ENCODE results near the gene SMARCD1. TPM values are rescaled to one million over a fixed set of nuclear protein-coding genes. Genes with fewer than 3 reads are reported as not detected.

The SMARCD1 gene
- total RNA-seq, 1 experiment from 2014 or later = 84.9 TPM

DNA sequence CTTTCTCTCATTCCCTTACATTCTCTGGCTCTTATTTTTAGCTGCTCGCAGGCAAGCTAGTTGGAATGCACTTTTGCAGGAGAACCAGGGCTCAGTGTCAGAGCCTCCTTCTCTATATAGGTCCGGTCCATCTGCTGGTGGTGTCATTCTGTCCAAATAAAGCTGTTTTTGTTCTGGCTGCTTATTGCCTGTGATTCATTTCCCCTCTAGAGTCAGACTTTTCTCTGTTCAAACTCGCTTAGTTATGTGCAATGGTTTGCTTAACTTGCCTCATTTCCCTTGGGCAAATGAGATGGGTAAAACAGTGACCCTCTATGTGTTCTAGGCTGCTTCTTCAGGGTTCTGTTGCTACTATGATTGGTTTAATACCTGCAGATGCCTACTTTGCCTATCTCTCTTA, 2.9 kb downstream of the SMARCD1 start:
- TF ChIP-seq POLR2AphosphoS5 (IDR thresholded peaks at IDR 0.05; ENCODE audit: low read depth, low read length) (no peak), TCF7L2 (IDR thresholded peaks at IDR 0.05; ENCODE audit: low read depth, low read length) (no peak), SIN3A (IDR thresholded peaks at IDR 0.05; ENCODE audit: borderline replicate concordance, insufficient read depth, low read depth, low read length) (no peak)
- TF ChIP-seq, protein P1, sequence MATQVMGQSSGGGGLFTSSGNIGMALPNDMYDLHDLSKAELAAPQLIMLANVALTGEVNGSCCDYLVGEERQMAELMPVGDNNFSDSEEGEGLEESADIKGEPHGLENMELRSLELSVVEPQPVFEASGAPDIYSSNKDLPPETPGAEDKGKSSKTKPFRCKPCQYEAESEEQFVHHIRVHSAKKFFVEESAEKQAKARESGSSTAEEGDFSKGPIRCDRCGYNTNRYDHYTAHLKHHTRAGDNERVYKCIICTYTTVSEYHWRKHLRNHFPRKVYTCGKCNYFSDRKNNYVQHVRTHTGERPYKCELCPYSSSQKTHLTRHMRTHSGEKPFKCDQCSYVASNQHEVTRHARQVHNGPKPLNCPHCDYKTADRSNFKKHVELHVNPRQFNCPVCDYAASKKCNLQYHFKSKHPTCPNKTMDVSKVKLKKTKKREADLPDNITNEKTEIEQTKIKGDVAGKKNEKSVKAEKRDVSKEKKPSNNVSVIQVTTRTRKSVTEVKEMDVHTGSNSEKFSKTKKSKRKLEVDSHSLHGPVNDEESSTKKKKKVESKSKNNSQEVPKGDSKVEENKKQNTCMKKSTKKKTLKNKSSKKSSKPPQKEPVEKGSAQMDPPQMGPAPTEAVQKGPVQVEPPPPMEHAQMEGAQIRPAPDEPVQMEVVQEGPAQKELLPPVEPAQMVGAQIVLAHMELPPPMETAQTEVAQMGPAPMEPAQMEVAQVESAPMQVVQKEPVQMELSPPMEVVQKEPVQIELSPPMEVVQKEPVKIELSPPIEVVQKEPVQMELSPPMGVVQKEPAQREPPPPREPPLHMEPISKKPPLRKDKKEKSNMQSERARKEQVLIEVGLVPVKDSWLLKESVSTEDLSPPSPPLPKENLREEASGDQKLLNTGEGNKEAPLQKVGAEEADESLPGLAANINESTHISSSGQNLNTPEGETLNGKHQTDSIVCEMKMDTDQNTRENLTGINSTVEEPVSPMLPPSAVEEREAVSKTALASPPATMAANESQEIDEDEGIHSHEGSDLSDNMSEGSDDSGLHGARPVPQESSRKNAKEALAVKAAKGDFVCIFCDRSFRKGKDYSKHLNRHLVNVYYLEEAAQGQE (IDR thresholded peaks at IDR 0.05; ENCODE audit: insufficient read depth in 1 of 2, low read depth in 2 of 2, low read length in 1 of 2) = no peak
- TF ChIP-seq, protein P2, sequence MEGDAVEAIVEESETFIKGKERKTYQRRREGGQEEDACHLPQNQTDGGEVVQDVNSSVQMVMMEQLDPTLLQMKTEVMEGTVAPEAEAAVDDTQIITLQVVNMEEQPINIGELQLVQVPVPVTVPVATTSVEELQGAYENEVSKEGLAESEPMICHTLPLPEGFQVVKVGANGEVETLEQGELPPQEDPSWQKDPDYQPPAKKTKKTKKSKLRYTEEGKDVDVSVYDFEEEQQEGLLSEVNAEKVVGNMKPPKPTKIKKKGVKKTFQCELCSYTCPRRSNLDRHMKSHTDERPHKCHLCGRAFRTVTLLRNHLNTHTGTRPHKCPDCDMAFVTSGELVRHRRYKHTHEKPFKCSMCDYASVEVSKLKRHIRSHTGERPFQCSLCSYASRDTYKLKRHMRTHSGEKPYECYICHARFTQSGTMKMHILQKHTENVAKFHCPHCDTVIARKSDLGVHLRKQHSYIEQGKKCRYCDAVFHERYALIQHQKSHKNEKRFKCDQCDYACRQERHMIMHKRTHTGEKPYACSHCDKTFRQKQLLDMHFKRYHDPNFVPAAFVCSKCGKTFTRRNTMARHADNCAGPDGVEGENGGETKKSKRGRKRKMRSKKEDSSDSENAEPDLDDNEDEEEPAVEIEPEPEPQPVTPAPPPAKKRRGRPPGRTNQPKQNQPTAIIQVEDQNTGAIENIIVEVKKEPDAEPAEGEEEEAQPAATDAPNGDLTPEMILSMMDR (IDR thresholded peaks at IDR 0.05) = no peak
- no peak overlapping the region for H3K27ac ChIP-seq (ENCODE audit: low read length)
- in situ Hi-C loops (cut with HindIII; ENCODE audit: low pct_unique_long_range_greater_than_20kb, low sequenced_read_pairs) = no loop called here
- no peak for DNase-seq (ENCODE audit: low read depth, low spot score)
- no peaks in the 10 kb centered on the region for H3K27me3 ChIP-seq (ENCODE audit: control insufficient read depth, insufficient read depth, low read length)
- H3K9me3 ChIP-seq (ENCODE audit: control insufficient read depth, insufficient read depth, low read depth, low read length) = no peaks in the 10 kb centered on the region
- peaks cover 6% of the 10 kb centered on the region; the same call in 1 of the 2 replicates for H3K4me1 ChIP-seq (ENCODE audit: control insufficient read depth, insufficient read depth, low read length)
- intact Hi-C loops (cut with micrococcal nuclease; ENCODE audit: unreplicated experiment) = loop anchor here (10.0 kb wide), 1 partner anchor 227 kb away; no protein-coding TSS in a partner anchor
- no peak overlapping the region for H3K4me3 ChIP-seq (ENCODE audit: low read depth in 2 of 2, low read length in 2 of 2)
- no peak for ATAC-seq
- ChIA-PET POLR2A (no interaction called here), CTCF (interaction anchor here (0.6 to 1.1 kb wide), 2 partner anchors 24 to 791 kb away, joined by 3 read pairs; partner anchors contain the start of gene COX14)
- peaks cover 18% of the 10 kb centered on the region for H3K36me3 ChIP-seq (ENCODE audit: control insufficient read depth, insufficient read depth, low read length)
- no TSS peak for BruUV-seq (replicated peaks)

DNA sequence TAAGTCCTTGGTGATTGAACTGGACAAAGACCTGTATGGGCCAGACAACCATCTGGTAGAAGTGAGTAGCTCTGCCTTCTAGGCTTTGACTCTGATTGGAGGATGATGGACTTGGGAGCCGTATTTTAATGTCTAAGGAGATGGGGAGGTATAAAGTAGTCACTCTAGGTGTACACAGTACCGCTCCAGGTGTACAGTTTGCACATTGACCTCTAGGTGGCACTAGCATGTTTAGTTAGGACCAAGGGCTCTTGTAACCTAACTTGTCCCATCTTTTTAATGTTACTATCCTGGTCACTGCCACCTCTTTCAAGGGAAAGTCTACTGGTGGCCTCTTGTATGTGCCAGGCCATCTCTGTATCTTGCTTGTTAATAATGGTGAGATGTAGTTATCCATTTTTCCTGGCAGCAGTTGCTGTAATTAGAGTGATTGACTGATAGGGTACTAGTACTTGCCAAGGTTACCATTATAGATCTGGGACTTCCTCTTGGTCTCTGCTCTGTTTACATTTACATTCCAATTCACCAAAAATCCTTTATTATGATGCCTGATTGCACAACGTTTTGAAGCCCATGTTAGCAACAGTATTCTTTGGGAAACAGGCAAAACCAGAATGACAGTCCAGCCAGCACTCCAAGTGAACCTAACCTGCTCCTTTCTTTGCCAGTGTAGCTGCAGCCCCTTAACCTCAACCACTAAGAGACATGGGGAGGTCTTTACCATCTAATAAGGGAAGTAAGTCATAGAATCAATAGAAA, 3.6 kb downstream of the SMARCD1 start:
- in situ Hi-C loops (cut with HindIII; ENCODE audit: low pct_unique_long_range_greater_than_20kb, low sequenced_read_pairs) (no loop called here), intact Hi-C loops (cut with micrococcal nuclease; ENCODE audit: unreplicated experiment) (loop anchor here (10.0 kb wide), 1 partner anchor 226 kb away; no protein-coding TSS in a partner anchor)
- Histone ChIP-seq H3K4me3 (ENCODE audit: low read depth in 2 of 2, low read length in 2 of 2) (no peak overlapping the region), H3K27me3 (ENCODE audit: control insufficient read depth, insufficient read depth, low read length) (no peaks in the 10 kb centered on the region), H3K9me3 (ENCODE audit: control insufficient read depth, insufficient read depth, low read depth, low read length) (no peaks in the 10 kb centered on the region), H3K27ac (ENCODE audit: low read length) (no peak overlapping the region), H3K36me3 (ENCODE audit: control insufficient read depth, insufficient read depth, low read length) (peaks cover 18% of the 10 kb centered on the region), H3K4me1 (ENCODE audit: control insufficient read depth, insufficient read depth, low read length) (peaks cover 6% of the 10 kb centered on the region; the same call in 1 of the 2 replicates)
- POLR2A ChIA-PET = interaction anchor here (0.7 kb wide), 1 partner anchor 13 kb away, joined by 3 read pairs; no protein-coding TSS in a partner anchor
- TF ChIP-seq TCF7L2 (IDR thresholded peaks at IDR 0.05; ENCODE audit: low read depth, low read length) = no peak
- TF ChIP-seq, protein P2 (IDR thresholded peaks at IDR 0.05) = peak; percentile 89
- ATAC-seq (peak; percentile 49; the same call in 1 of the 2 replicates), DNase-seq (ENCODE audit: low read depth, low spot score) (no peak)
- CTCF ChIA-PET = interaction anchor here (1.1 kb wide), 1 partner anchor 23 kb away, joined by 3 read pairs; the partner anchor contains the start of gene COX14
- no TSS peak for BruUV-seq (replicated peaks)

All from Panc1 (cell line).